Measurements from ENCODE around the gene VDAC2.

The VDAC2 gene

GRCh38 chr10:75207079-75207856 is 3.3 kb upstream of the VDAC2 start:
- no peak for DNase-seq (ENCODE audit: low read depth)
- H3K4me3 ChIP-seq (ENCODE audit: low read depth, low read length): no peak overlapping the region
- TF ChIP-seq CTCF (IDR thresholded peaks at IDR 0.05; ENCODE audit: low read depth, low read length, missing control alignments): no peak
- in situ Hi-C loops (cut with HindIII; ENCODE audit: low sequenced_read_pairs): no loop called here

- in situ Hi-C loops (cut with HindIII; ENCODE audit: low sequenced_read_pairs): no loop called here
- TF ChIP-seq CTCF (IDR thresholded peaks at IDR 0.05; ENCODE audit: low read depth, low read length, missing control alignments): no peak
These were observed 2.8 kb upstream of the VDAC2 start for GRCh38 chr10:75207857-75208144.

GRCh38 chr10:75208181-75208580 is 2.4 kb upstream of the VDAC2 start:
- DNase-seq (ENCODE audit: low read depth): no peak
- TF ChIP-seq CTCF (IDR thresholded peaks at IDR 0.05; ENCODE audit: low read depth, low read length, missing control alignments): no peak
- H3K4me3 ChIP-seq (ENCODE audit: low read depth, low read length): no peak overlapping the region
- in situ Hi-C loops (cut with HindIII; ENCODE audit: low sequenced_read_pairs): no loop called here

More at GRCh38 chr10:75207857-75208144, 2.8 kb upstream of the VDAC2 start:
- no peak for DNase-seq (ENCODE audit: low read depth)
- H3K4me3 ChIP-seq (ENCODE audit: low read depth, low read length): no peak overlapping the region

- TF ChIP-seq CTCF (IDR thresholded peaks at IDR 0.05; ENCODE audit: low read depth, low read length, missing control alignments): no peak
- H3K4me3 ChIP-seq (ENCODE audit: low read depth, low read length): peak overlapping the region; percentile 78
- in situ Hi-C loops (cut with HindIII; ENCODE audit: low sequenced_read_pairs): no loop called here
- no peak for DNase-seq (ENCODE audit: low read depth)
These were observed 1.3 kb upstream of the VDAC2 start for GRCh38 chr10:75209086-75209920.

GRCh38 chr10:75209921-75210281 is 695 bp upstream of the VDAC2 start:
- no peak for TF ChIP-seq CTCF (IDR thresholded peaks at IDR 0.05; ENCODE audit: low read depth, low read length, missing control alignments)
- DNase-seq (ENCODE audit: low read depth): peak; percentile 29
- in situ Hi-C loops (cut with HindIII; ENCODE audit: low sequenced_read_pairs): no loop called here
- peak overlapping the region; percentile 78 for H3K4me3 ChIP-seq (ENCODE audit: low read depth, low read length)

GRCh38 chr10:75211007-75211691 is 553 bp downstream of the VDAC2 start:
- peak overlapping the region; percentile 78 for H3K4me3 ChIP-seq (ENCODE audit: low read depth, low read length)
- in situ Hi-C loops (cut with HindIII; ENCODE audit: low sequenced_read_pairs): no loop called here
- TF ChIP-seq CTCF (IDR thresholded peaks at IDR 0.05; ENCODE audit: low read depth, low read length, missing control alignments): no peak
- DNase-seq (ENCODE audit: low read depth): no peak
